Activated naive CD4-positive, alpha-beta T cell treated with anti-CD3 and anti-CD28 coated beads, Interleukin-2, amount 50 U/mL, for 24 hours (primary cell): ENCODE results near the gene NRN1L.

Experiments used
- H3K27ac Mint-ChIP-seq: one replicate; pipeline ENCODE4 v1.8.0; 2021; ENCODE audit warnings: mild to moderate bottlenecking, mixed read lengths
- H3K27me3 Mint-ChIP-seq: one replicate; pipeline ENCODE4 v1.8.0; 2021; ENCODE audit warnings: mixed read lengths
- H3K36me3 Mint-ChIP-seq: one replicate; pipeline ENCODE4 v1.8.0; 2021; ENCODE audit warnings: mixed read lengths
- H3K4me1 Mint-ChIP-seq: one replicate; pipeline ENCODE4 v1.8.0; 2021; ENCODE audit warnings: mixed read lengths
- H3K4me3 Mint-ChIP-seq: one replicate; pipeline ENCODE4 v1.8.0; 2021; ENCODE audit warnings: mild to moderate bottlenecking, mixed read lengths
- H3K9me3 Mint-ChIP-seq: one replicate; pipeline ENCODE4 v1.8.0; 2021; ENCODE audit warnings: mixed read lengths

NRN1L gene

DNA sequence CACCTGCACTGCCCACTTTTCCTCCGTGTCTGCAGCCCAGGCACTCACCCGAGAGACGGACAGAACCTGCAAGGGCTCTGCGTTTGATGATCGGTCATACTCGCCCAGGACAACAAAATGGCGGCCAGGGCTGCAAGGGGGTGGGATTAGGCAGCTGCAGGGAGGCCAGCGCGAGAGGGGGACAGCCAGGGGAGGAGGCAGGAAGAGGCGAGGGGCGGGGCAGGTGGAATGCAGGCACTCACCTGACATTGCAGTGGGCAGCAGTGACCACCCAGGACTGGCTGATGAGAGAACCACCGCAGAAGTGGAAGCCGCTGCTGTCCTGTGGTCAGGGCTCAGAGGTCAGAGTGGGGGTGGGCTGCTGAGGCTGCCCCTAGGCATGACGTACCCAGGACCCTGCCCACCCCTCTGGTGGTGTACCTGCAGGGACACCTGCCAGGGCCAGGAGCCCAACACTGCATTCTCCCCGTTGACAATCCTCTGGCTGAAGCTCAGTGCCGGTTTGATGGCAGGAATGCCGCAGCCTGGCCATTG lies 46.1 kb downstream of the NRN1L start:
- Mint-ChIP-seq H3K4me1 (peaks cover 27% of the 10 kb centered on the region), H3K36me3 (peaks cover 6% of the 10 kb centered on the region), H3K27me3 (no peaks in the 10 kb centered on the region), H3K9me3 (no peaks in the 10 kb centered on the region), H3K4me3 (no peak overlapping the region), H3K27ac (no peak overlapping the region)

DNA sequence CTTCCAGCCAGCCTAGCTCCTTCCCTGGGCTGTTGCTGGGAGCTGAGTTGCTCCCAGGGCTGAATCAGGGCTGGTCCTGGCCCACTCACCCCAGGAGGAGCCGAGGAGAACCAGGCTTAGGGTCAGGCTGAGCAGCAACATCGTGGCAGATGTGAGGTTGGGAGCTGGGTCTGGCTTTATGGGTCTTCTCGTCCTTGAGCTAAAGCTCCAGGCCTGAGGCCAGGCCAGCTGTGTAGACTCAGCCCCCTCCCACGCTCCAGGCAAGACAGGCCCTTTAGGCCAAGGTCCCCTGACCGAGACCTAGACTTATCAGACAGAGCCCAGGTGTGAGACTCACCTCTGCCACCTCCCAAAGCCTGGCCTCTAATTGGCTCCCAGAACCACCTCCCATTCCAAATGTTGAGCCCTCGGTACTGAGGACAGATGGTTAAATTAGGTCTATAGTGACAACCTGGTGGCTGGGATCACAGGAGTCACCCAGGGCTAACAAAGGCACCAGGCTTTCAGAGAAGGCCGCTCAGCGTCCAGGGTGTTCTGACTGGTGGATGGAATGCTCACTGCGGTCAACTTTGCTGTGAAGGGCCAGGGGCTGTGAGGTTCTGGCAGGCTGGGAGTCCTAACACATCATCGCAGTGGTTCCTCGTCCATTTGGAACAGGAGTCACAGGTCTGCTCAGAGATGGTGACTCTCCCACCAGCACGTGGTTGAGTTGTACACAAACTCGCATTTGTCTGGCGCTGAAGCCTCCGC lies 47.2 kb downstream of the NRN1L start, which contains the start of gene CTRL:
CTRL (minus strand) TSS at position 151 of the 750 bp plus-strand sequence; CDS start at position 141, 10 bp downstream.
- Mint-ChIP-seq H3K4me3 (no peak within 1 kb of the TSS), H3K9me3 (no peaks in the 10 kb centered on the region), H3K27ac (peak within 1 kb of the TSS; percentile 17), H3K4me1 (peaks cover 30% of the 10 kb centered on the region), H3K36me3 (peaks cover 7% of the 10 kb centered on the region), H3K27me3 (no peaks in the 10 kb centered on the region)

DNA sequence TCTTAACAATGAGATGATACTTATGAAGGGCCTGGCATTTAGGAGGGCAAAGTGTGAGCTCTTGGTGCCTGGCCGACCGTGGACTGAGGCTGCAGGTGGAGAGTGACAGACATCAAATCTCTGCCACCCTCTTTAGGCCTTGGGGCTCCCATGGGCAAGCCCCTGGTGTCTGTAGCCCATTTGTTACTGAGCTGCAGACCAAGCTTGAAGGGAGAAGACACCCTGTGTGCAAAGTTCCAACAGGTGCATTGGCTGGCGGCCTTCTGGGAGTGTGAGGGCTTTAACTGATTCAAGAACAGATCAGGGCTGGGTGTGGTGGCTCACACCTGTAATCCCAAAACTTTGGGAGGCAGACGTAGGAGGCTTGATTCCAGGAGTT lies 47.8 kb downstream of the NRN1L start:
- no peak overlapping the region for H3K4me3 Mint-ChIP-seq
- no peaks in the 10 kb centered on the region for H3K27me3 Mint-ChIP-seq
- no peaks in the 10 kb centered on the region for H3K9me3 Mint-ChIP-seq
- H3K27ac Mint-ChIP-seq, result no peak overlapping the region
- peaks cover 7% of the 10 kb centered on the region for H3K36me3 Mint-ChIP-seq
- peaks cover 35% of the 10 kb centered on the region for H3K4me1 Mint-ChIP-seq

- H3K4me3 Mint-ChIP-seq, result peak overlapping the region; percentile 44
Observed at GRCh38 chr16:67933805-67934204, 49.1 kb downstream of the NRN1L start.

GRCh38 chr16:67934306-67935100 lies 49.8 kb downstream of the NRN1L start:
- no peaks in the 10 kb centered on the region for H3K9me3 Mint-ChIP-seq
- H3K4me1 Mint-ChIP-seq, result peaks cover 34% of the 10 kb centered on the region
- H3K4me3 Mint-ChIP-seq, result peak overlapping the region; percentile 100
- peaks cover 7% of the 10 kb centered on the region for H3K36me3 Mint-ChIP-seq
- H3K27me3 Mint-ChIP-seq, result no peaks in the 10 kb centered on the region
- peak overlapping the region; percentile 99 for H3K27ac Mint-ChIP-seq

More at GRCh38 chr16:67933805-67934204, 49.1 kb downstream of the NRN1L start:
- H3K4me1 Mint-ChIP-seq, result peaks cover 28% of the 10 kb centered on the region
- peak overlapping the region; percentile 30 for H3K27ac Mint-ChIP-seq
- no peaks in the 10 kb centered on the region for H3K9me3 Mint-ChIP-seq
- peaks cover 7% of the 10 kb centered on the region for H3K36me3 Mint-ChIP-seq
- no peaks in the 10 kb centered on the region for H3K27me3 Mint-ChIP-seq

GRCh38 chr16:67935101-67935401 lies 50.4 kb downstream of the NRN1L start:
- no peaks in the 10 kb centered on the region for H3K27me3 Mint-ChIP-seq
- peak overlapping the region; percentile 100 for H3K4me3 Mint-ChIP-seq
- peaks cover 7% of the 10 kb centered on the region for H3K36me3 Mint-ChIP-seq
- H3K4me1 Mint-ChIP-seq, result peaks cover 40% of the 10 kb centered on the region
- H3K9me3 Mint-ChIP-seq, result no peaks in the 10 kb centered on the region
- peak overlapping the region; percentile 99 for H3K27ac Mint-ChIP-seq

- no peaks in the 10 kb centered on the region for H3K27me3 Mint-ChIP-seq
- peak overlapping the region; percentile 99 for H3K27ac Mint-ChIP-seq
- no peaks in the 10 kb centered on the region for H3K9me3 Mint-ChIP-seq
- peaks cover 7% of the 10 kb centered on the region for H3K36me3 Mint-ChIP-seq
- H3K4me3 Mint-ChIP-seq, result peak overlapping the region; percentile 100
- peaks cover 45% of the 10 kb centered on the region for H3K4me1 Mint-ChIP-seq
Observed at GRCh38 chr16:67935402-67936123, 50.9 kb downstream of the NRN1L start.
